HT-29 (cell line): ENCODE measurements around the gene TSPAN7. TPM values are rescaled to one million over a fixed set of nuclear protein-coding genes. Genes with fewer than 3 reads are reported as not detected.

Source experiments
- DNase-seq: peaks from one replicate; pipeline ENCODE4 v3.0.0-alpha.2; 2015; ENCODE audit warnings: low spot score
- total RNA-seq: library from RNA; depleted of rRNA; stranded (reverse); fragments of >200 nt; shearing (Covaris generic); gene quantifications from 2 replicates; pipeline ENCODE4 v1.2.3, GENCODE V29; 2014

TSPAN7 gene
- total RNA-seq, 1 experiment from 2014 or later = not detected

DNA sequence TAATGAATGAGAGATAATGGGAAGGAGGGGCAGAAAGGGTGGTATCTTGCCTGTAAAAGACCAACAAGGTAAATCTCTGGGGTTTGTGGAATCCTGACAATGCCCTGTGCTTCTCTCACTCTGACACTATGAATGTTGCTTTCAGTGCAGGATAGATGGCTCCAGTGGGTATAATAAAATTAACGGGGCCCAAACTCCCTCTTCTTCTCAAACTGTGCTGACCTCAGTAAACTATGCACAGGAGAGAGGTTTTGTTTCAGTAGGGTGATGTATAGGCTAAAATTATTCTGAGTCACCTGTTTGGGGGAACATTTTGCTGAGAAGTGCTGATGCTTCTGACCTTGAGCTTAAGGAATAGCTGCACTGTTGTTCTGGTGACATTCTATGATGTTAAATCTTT, 82.6 kb downstream of the TSPAN7 start:
- no peak for DNase-seq

DNA sequence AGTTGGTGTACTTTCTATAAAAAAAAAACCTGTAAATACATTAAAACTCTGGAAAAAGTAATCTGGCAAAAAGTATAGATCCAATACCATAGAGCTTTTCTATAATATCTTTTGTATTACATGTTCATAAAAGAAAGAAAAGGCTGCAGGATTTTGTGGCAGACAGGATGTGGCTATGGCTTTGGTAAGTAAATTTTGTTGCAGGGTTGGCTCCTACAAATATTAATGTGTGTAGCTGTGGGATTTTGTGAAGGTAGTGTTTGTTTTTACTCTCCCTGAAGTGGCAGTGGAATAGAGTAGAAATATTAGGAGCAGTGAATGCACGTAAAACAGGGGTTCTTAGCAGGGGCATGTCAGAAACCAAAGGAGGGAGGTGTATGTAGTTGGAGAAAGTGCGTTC, 84.8 kb downstream of the TSPAN7 start:
- no peak for DNase-seq

DNA sequence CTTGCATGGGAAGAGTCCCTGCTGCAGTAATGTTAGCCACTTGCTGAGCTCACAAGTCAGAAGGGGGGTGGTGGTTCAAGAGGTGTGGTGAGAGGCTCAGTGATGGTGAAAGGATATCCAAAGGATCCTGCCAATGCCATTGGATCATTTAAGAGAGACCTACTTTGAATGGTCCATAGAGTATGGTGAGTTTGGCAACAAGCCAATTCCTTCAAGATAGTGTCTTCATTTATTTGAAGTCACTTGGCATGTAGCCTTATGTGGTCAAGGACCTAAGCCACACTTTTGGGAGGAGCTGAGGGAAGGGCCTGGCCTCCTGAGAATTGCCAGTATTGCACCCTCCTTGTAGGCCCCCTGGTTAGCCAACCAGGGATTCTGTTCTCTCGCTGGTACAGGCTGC, 87.9 kb downstream of the TSPAN7 start:
- DNase-seq = no peak

DNA sequence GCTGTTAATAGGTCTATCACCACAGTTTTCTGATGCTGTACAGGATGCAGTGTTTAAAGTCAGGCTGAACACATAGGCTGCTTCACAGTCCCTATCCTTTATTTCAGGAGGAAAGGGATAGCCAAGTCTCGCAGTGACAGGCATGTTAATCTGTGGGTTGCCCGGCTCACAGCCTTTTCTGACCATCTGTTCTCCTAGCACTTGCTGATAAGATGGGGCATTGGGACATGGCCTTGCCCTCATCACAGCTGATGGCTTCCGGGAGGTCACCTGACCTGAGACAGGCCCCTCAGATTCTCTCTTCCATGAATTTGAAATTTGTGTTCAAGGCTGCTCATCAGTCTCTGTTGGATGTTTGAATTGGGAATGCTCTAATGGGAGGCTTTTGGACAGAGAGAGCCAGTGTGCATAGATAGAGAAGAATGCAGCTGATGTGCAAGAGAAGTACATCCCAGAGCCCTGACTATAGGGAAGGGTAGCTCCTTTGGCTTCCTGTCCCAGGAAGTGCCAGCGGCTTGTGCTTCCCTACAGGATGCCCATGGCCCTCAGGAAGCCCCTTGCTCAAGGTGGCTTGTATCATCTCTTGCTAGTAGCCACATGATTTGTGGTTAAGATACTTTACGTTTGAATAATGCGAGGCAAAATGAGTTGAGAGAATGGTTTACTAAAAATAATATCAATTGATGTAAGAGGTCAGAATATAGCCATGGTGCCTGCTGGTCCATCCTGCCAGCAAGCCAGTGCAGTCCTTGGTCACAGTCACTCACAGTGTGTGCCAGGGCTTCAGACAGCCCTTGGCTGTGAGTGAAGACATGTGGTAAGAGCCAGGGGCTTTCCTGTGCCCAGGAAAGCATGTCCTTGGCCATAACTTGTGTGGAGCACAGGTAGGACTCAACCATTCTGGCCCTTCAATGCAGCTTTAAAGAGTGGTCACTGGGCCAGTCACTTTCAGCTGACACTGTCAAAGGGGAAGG, 88.6 kb downstream of the TSPAN7 start:
- DNase-seq = no peak

DNA sequence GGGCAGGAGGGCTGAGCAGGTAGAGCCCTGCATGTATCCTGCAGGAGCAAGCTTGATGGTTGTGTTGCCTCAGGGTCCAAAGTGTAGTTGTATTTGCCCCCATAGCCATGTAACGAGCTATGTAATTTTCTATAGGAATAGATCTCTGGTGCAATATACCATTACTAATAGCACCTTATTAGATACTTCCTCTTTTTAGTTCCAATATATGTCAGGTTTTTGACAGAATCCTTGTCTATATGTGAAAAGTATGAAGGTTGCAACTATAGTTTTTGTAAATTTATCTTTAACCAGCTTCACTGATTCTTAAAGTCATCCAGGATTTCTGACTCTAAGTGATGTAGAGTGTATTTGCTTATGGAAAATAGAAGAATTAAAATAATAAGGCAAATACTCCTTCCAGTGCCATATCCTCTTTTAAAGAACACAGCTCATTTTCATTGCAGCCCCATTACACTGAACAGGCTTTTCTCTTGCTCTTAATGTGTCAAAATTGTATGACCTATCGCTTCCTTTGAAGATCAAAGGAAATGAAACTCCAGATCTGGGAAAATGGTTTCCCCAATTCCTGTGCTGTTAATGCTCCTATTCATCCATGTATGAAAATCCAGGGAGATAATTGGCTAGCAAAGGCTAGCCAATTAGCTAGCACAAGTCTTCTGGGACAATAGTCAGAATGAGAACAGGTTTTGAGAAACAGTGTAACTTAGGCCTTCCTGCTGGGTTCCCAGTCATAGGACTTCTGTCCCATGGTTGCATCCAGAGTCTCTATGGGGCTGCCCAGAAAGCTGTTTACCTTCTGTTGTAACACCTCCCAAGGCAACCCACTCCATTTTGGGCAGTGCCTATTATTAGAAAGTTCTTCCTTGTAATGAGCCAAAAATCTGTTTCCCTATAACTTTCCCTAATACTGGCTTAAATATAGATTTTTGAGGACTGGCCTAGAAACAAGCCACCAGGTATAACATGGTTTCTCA, 90.6 kb downstream of the TSPAN7 start:
- DNase-seq = no peak

DNA sequence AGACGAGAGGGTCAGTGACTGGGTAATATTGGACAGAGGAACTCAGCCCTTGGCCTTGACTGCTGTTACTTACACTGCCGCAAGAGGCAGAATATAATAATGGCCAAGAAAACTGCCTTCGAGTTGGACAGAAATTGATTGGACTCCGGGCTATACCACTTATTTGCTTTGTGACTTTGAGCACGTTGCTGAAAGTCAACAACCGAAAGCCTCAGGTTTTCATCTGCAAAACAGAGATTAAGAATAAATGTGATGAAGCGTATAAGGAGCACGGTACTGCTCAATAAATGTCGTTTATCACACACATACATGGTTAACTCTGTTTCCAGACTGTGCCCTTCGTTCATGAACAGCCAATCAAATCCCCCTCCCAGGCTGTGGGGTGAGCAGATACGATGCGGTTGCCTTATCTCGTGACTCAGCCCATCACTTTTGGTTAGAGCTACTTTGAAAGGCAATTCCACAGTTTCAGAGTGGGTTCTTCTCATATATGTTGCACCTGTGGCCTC, 91.6 kb downstream of the TSPAN7 start:
- no peak for DNase-seq

DNA sequence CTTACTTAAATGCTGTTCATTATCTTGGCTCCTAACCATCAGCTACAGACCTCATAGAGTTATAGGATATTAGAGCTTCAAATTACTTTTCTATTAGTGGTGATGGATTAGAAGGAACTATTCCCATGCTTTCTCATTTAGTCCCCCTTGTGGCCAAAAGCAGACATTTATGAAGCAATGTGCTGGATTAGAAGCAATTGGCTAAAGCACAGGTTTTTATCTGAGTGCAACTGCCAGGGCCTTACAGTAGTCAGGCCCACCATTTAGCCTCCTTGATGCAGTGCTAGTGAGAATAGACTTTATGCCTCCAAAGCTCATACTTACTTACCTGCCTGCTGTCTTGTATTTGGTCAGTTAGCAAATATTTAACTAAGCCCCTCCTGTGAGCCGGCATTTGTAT, 93.0 kb downstream of the TSPAN7 start:
- DNase-seq = peak; percentile 47

DNA sequence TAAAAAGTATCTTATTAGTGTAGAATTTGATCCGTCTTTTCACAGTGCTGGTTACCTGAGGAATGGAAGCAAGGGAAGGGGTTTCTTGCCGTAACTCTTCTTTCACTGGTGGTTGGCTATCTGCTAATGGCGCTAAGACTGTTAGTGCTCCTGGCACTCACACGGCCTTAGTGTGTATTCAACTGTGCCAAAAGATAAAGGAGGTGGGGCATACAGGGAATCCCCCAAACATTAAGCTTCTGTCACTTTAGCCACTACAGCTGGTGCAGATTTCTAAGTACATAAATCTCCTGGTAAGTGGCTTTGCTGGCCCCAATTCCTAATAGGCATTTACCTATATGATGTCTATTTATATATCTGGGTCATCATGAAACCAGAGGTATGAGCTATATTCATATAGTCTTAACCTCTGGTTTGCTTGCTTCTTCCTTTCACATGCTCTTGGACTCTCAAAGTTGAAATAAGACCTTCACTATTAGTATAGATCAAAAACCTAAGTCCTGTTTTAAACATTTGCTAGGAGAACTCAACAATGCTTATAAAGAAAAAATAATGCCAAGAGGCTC, 95.1 kb downstream of the TSPAN7 start:
- DNase-seq = no peak

DNA sequence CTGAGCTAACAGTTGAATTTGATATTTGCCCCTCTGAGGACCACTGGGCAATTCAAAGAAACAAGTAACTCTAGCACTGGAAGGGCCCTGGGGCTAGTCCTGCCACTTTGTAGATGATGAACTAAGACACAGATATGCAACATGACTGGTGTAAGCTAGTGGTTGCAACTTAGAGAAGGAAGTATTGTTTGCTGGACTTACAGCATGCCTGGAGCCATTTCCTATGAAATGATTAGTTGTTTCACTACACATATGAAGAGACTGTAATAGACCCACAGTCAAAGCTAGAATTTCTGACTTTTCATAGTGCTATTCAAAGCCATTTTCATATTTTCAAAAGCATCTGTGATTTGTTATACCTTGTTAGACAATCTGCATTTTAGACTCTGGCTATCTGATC, 96.2 kb downstream of the TSPAN7 start:
- DNase-seq = no peak

DNA sequence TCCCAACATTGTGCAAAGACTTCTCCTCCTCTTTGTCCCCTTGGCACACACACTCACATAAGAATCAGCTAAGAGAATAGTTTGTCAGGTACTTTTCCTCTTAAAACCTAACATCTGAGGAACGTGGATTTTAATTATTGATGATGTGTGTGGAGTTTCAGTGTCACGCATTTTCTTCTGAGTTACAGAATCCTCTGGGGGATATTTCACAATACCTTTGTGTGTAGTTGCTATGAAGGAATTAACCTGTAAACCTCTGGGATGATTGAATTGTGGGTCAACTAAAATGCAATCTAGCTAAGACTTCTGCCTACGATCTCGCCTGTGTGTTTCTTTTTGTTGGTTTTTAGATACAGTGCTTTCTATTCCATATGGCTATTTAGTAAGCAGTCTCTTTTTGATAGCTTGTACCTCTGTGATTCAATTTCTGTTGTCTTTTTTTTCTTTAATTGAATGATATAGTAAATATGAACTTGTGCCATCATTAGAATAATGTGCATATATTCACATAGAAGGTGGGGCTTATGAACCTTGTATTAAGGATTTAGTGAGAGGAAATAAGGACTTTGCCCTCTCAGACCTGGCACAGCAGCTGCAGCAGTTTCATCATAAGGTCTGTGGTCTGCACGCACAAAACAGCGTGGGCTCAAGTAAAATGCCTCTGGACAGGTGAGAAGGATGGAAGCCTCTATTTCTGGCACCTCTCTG, 99.2 kb downstream of the TSPAN7 start:
- DNase-seq = no peak

DNA sequence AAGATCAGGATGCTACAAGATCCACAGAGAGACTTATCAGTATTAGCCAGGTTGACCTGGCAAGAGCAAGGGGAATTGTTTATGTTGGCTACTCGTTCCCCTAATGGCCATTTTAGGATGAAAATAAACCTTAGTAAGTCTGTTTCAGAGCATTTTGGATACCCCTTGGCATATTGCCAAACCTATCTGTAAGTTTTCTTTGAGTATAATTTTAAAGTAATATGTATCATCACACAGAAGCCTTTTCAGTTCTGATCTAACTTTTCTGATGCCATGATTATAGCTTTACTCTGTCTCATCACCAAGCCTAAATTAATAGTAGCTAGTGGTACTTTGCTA, 99.7 kb downstream of the TSPAN7 start:
- DNase-seq = no peak

DNA sequence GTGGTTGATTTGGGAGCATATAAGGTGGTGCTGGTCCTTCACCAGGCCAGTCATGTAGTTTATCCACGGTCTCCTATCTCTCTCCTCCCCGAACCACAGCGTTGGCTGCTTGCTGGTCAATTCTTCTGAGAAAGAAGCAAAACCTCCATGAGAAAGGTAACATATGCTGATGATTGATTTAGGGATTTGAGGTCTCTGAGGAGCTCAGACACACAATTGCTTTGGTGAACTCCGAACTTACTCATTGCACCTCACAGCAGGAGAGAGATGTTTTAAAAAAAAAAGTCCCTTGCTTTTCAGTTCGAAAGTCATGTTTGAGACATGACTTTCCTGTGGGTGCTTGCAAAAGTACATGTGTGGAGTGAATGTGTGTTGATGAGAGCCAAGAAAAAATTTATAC, 100.2 kb downstream of the TSPAN7 start:
- no peak for DNase-seq

DNA sequence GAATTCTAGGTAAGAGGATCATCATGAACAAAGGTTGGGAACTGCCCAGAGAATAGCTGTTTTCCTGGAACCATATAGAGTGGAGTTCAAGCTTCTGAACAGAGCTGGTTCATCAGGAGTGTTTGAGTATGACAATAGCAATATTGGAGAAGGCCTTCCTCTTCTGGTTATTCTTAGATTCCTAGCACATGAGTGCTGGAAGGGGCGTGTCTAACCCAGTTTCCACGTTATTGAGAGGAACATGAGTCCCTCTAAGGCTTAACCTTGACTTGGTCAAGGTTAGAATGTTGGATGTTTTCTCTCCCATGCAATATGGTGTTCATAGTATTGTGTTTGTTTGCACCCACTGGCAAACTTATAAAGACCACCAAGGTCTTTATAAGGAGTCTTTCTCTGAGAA, 101.3 kb downstream of the TSPAN7 start:
- DNase-seq = no peak

DNA sequence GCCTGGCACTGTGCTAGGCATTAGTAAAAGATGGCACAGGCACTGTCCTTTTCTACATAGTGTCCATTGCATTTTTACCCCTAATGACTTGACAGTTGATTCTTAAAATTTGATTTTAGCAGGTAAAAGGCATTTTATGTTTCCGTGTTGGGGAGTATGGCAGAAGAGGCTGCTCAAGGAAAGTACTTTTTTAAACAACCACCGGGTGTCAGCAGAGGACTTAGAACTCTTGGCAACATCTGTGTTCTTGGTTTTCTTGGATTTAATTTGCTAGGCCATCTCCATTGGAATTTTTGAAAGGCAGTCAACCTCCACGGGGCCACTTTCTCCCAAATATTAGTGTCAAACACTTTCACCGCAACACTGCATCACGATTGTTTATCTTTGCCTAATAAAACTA, 102.9 kb downstream of the TSPAN7 start:
- DNase-seq = peak; percentile 51

DNA sequence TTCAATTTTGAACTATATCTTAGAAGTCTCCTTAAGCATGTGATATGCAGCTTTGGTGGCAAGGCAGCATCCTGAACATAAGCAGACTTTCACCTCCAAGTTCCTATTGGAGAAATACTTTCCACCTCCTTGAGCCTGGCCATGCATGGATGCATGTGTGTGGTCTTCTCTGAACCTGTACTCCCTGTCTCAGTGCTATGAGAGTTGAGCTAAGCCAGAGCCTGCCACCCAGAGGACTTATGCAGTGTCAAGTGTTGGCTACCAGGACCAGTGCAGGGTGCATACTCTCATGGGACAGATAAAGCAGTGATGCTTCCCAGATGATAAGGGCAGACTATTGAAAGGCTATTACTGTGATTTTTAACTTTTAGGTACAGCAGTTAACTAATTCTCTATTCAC, 105.6 kb downstream of the TSPAN7 start:
- DNase-seq = no peak

DNA sequence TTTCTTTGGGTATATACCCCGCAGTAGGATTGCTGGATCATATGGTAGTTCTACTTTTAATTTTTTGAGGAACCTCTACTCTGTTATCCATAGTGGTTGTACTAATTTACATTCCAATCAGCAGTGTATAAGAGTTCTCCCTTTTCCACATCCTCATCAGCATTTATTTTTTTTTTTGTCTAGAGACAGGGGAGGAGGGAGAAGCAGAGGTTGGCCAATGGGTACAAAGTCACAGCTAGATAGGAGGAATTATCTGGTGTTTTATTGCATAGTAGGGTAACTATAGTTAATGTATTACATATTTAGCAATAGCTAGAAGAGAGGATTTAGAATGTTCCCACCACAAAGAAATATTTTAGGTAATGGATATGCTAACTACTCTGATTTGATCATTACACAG, 107.4 kb downstream of the TSPAN7 start:
- no peak for DNase-seq

DNA sequence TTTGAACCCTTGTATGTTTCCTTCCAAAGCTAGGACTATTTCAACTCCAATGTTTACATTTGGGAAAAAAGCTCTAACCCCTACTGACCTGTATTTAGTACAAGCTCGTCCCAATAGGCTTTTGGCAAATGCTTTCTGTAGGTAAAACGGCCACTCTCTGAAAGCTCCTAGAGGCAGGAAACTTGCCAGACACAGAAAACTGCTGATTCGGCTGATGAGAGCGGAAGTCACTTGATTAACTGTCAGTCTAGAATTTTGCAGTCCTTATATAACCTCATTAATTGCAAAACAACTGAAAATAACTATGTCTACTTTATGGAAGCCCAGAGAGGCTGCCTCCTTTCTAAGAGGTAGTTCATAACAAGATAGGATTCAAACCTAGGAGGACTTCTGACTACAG, 108.1 kb downstream of the TSPAN7 start:
- DNase-seq = no peak

DNA sequence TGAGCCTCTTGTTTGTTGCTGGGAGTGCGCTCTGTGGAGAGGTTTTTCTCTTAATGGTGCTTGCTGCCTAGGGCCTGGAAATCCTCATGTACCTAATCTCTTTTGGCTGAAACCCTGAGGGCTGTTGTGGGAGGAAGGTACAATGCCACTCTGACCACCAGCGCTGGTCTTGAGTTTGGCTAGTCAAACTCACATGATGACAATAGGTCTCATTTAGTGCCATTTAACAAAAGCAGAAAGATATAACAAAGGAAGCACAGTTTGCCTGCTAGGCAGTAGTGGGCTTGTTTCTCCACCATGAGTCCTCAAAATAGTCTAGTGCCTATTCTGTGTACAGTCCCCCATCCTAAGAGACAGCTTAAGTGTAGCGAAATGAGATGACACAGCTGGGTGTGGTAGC, 111.3 kb downstream of the TSPAN7 start:
- no peak for DNase-seq

DNA sequence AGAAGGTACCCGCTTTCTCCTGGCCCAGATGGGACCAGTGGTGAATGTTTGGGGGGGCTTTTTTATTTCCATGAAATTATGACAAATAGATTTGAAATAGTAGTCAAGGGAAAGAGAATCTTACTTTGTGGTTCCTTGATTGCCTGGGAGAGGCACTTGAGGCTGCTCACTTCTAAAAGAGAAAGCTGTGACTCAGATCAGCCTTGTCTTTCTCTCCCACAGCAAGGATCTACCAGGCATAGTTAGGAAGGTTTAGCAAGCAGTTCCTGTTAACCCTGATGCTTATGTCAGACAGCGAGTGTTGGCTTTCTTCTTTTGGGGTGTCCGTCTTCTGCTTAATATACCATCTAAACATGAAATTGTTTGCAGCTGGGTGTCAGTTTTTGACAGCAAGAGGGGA, 114.5 kb downstream of the TSPAN7 start:
- DNase-seq = no peak

DNA sequence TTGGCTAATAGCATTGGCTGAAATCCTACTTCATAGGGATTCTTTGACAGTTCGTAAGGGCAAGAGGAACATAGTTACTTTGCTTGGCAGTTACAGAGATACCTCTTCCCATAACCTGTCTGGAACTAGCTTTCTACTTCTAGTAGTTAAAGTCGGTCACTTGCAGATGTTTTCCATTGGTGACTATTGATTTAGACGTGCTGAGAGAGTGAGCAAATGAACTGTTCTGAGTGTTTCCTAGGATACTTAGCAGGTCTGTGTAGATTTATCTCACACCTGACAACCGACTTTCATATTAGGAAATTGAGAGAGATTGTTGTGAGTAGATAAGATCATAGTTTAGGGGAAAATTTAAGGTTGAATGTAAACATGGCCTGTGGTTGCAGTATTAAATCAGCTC, 116.8 kb downstream of the TSPAN7 start:
- DNase-seq = no peak

DNA sequence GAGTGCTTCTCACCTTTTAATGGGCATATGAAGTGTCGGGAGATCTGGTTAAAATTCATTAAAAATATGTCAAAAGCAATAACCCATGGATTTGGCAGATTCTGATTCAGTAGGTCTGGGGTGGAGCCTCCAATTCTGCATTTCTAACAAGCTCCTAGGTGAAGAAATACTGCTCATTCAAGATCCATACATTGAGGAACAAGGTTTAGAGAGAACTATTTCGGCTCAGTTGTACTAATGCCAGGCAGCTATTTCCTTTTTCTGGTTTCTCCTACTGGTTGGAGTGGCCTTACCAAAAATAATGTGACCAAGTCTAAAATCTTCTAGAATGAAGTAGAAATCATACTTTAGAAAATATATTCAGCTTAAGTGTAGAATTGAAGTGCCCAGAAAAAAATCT, 117.5 kb downstream of the TSPAN7 start:
- DNase-seq = no peak
